Testis (tissue), 2 donors: ENCODE results near the gene C18orf32.

Source experiments
- CTCF ChIP-seq, 3 experiments: fragments of 450-650 bp in 2 of 3; fragments of 200-600 bp in 1 of 3; sonication (generic) in 1 of 3; IDR thresholded peaks; one replicate each; pipeline ENCODE4 v1.5.1; 2016 to 2019; ENCODE audit warnings: antibody characterized with exemption in 3 of 3, mild to moderate bottlenecking in 2 of 3, moderate library complexity in 1 of 3
- POLR2A ChIP-seq: fragments of 450-650 bp; IDR thresholded peaks from one replicate; pipeline ENCODE4 v1.6.1; 2017; ENCODE audit warnings: antibody characterized with exemption, mild to moderate bottlenecking, moderate library complexity

DNA sequence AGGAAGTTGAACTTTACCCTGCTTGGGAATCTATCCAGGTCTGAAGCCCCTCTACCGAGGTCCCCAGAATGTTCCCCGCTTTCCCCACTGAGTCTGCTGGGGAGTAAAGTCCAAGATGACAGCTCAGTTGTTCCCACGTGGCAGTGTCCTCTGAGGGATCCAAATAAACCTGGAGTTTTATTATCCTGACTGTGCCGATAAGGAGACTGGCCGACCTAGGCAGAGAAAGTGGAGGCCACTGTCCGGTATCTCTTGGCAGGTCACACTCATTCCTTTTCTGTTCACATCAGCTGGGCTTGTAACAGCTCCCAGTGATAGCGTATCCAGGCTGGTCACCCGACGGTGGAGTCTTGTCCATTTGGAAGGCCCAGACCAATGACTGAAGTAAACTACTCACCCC is 27.5 kb upstream of the C18orf32 start:
- TF ChIP-seq CTCF (IDR thresholded peaks at IDR 0.05) (no peak), POLR2A (no peak)
